Stimulated activated CD8-positive, alpha-beta memory T cell treated with anti-CD3 and anti-CD28 coated beads, Interleukin-12 subunit alpha, Interleukin-12 subunit beta, amount 100 ng/mL, for 4 hours (primary cell): ENCODE measurements around the gene MMP23B.
"Not testable (repeated sequence)": the region's sequence is repeated elsewhere in the genome, so short reads cannot be mapped to it uniquely, and the experiment has no call there.

Experiments
- DNase-seq: peaks from one replicate; pipeline ENCODE4 v3.0.0-alpha.2; 2020; ENCODE audit warnings: low read depth

MMP23B gene

DNA sequence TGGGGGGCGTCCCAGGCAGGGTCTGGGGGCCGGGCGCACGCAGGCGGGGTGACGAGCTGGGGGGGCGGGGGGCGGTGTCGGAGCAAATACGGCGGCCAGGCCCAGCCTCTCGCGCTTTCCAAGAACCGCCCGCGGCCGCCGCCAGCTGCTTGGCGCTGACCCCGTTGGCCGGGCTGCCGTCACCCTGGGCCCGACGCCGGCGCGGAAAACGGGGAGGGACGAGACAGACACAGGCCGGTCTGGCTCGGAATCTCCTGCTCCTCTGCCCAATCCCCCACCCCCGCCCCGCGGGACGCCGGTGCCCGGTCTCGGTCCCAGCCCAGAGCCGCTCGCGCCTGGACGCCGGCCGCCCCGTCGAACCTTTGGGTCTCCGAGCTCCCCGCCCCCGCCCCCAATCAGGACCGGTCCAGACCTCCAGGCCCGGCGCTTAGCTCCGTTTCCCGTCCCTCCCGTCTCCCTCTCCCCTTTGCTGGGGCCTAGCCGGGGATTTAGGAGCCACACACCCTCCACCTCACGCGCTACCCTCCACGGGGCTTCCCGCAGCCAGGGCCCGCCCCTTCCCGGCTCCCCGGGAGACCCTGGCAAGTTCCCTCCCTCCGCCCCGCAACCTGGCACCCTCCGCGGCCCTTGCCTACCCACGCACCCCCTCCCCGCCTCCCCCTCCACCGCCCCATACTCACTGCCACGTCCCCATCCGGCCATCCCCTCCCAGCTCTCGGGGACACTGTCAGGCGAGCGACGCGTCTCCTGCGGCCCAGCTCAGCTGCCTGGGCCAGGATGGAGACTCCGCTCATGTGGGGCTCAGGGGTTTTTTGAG lies 800 bp upstream of the MMP23B start:
- no peak for DNase-seq

DNA sequence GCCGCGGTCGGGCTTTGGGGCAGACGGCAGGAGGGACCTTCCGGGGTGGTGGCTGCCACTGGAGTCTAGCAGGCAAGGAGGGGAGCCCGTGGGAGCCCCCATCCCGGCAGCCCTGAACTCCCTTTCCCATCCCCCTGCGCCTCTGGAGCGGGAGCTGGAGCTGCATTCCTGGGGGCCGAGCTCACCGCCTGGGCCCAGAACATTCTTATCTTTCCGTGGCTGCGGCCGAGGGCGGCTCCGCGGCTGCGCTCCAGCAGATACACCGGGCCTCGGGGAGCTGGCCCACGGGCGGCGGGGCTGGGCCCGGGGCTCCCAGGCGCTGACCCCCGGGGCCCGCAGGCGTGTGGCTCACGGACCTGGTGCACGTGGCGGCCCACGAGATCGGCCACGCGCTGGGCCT lies 1.4 kb downstream of the MMP23B start:
- not testable (repeated sequence) for DNase-seq

DNA sequence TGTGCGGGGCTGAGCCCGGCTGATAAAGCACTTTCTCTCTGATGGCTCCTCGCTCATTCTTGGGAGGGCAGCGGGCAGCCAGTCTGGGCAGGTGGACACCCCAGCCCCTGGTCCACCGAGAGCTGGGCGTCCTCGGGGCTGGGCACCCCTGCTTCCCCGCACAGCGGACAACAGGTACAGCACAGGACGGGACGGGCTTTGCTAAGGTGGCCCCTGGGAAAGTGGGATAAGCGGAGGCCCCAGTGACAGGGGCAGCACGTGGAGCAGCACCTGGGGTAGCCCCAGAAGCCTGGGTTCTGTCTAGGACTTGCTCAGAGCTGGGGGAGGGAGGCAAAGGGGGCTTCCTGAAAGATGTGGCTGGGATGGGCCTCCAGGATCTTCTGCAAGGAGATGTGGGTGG lies 2.6 kb downstream of the MMP23B start:
- DNase-seq = not testable (repeated sequence)

DNA sequence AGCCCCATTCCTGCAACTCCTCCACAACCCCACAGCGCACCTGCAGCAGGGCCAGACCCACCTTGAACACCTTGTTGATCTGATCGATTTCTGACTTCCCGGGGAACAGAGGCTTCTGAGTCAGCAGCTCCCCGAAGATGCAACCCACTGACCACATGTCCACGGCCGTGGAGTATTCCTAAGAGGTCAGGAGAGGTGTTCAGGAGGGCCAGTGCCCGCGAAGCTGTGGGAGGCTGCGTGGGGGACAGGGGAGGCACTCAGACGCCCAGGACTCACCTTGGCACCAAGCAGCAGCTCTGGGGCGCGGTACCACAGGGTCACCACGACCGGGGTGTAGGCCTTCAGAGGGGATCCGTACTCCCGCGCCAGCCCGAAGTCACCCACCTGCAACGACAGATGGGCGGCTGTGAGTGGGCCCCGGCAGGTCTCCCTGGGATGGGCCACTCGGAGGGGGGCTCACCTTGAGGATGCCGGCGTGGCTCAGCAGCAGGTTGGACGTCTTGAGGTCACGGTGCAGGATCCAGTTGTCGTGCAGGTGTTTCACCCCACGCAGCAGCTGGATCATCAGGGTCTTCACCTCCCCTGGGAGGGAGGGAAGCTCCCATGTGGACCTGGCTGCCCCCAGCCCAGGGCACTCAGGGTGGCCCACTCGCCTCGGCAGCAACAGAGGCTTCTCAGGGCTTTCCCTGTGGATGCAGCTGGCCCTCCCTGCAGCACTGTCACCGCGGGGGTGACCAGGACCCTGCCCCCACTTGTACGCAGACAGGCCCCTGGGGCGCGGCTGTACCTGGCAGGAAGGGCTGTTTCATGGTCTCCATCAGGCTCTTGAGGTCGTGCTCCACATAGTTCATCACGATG lies 4.9 kb downstream of the MMP23B start:
- DNase-seq = not testable (repeated sequence)

DNA sequence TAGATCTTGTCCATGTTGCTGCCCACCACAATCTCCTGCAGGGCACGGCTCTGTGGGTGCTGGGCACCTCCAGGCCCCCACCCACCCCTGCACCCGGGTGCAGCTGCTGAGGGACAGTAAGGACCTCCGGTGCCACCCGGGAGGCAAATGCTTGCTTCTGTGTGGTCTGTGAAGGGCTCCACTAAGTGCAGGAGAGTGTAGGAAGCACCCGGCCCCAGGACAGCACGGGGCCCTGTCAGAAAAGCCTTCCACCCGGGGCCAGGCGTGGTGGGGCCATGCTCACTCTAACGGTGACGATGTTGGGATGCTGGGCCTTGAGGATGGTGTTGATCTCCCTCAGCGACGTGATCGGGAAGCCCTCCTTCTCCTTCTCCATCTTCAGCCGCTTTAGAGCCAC lies 5.5 kb downstream of the MMP23B start:
- DNase-seq = not testable (repeated sequence)

DNA sequence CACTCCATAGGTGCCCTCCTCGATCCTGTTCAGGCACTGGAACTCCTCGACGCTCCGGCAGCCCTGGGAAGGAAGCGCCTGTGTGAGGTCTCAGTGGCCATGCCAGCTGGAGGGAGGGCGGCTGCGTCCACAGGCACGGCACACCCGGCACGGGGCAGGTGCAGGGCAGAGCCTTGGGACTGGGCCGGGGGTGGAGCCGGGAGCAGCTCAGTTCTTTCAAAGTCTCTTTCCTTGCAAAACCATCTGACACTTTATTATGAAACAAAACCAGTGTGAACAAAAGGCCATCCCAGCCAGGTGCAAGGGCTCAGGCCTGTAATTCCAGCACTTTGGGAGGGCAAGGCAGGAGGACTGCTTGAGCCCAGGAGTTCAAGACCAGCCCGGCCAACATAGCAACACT lies 6.6 kb downstream of the MMP23B start:
- not testable (repeated sequence) for DNase-seq

DNA sequence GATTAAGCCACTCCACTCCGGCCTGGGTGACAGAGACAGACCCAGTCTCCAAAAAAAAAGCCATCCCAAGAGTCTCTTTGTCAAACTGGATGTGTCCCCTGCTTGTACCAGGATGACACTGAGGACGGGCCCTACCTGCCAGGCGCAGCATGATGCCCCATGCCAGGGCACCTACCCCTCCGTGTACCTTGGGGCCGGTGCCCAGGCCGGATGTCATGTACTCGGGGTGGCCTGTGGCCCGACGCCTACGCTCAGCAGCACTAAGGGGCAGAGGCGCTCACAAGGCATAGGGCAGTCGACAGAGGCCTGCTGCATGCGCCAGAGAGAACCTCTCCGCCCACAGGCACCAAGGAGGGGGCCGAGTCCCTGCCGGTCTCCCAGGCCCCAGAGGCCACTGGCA lies 7.4 kb downstream of the MMP23B start:
- DNase-seq = not testable (repeated sequence)

DNA sequence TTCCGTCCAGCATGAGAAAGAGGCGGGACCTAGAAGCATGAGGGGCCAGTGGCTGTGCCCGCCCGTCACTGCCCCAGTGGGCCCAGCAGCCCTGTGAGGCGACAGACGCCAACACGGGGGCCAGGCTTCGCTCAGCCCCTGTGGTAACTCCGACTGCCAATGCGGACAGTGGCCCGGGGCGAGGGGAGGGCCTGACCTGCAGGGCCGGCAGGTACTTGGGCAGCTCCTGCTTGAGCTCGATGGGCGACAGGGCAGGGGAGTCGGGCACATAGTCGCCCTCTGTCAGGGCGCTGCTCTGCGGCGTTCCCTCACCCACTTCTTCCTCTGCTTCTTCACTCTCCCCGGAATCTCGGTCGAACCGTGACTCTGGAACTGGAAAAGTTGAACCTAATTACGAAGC lies 8.1 kb downstream of the MMP23B start:
- DNase-seq = not testable (repeated sequence)

DNA sequence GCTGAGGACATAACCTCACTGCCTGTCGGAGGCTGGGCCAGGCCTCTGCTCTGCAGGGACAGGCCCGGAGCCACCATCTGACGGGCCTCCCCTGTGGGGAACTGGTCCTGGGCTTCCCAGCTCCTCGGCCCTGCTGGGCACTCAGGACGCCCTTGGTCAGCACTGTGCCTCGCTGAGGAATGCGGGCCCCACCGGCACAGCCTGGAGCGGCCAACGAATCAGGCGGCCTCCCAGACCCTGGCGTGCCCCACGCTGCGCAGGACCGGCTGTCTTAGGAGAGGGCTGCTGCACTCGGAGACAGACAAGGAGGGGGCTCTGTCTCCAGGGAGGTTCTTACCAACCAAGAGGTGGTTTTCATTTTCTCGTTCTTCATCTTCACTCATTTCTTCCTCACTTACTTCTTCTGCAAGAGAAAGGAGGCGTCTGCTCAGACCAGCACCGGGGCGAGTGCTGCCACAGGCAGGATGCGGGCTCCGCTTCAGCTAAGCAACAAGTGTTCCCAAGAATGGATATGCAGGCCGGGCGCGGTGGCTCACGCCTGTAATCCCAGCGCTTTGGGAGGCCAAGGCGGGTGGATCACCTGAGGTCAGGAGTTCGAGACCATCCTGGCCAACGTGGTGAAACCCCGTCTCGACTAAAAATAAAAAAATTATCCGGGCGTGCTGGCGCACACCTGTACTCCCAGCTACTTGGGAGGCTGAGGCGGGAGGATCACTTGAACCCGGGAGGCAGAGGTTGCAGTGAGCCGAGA lies 8.9 kb downstream of the MMP23B start:
- not testable (repeated sequence) for DNase-seq

DNA sequence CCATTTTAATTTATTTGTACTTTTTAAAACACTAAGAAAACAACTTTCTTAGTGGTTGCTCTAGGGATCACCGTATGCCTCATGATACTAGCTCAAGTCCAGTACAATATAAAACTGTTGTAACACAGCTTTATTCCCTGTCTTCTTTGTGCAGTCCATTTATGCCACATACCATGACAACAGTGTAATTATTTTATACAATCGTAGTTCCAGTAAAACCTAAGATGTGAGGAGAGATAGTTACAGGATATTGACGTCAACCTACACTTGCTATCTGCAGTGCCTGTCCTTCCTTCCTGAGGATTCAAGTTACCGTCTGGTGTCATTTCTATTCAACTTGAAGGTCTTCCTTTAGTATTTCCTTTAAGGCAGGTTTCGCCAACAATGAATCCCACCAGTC lies 14.4 kb downstream of the MMP23B start:
- not testable (repeated sequence) for DNase-seq

DNA sequence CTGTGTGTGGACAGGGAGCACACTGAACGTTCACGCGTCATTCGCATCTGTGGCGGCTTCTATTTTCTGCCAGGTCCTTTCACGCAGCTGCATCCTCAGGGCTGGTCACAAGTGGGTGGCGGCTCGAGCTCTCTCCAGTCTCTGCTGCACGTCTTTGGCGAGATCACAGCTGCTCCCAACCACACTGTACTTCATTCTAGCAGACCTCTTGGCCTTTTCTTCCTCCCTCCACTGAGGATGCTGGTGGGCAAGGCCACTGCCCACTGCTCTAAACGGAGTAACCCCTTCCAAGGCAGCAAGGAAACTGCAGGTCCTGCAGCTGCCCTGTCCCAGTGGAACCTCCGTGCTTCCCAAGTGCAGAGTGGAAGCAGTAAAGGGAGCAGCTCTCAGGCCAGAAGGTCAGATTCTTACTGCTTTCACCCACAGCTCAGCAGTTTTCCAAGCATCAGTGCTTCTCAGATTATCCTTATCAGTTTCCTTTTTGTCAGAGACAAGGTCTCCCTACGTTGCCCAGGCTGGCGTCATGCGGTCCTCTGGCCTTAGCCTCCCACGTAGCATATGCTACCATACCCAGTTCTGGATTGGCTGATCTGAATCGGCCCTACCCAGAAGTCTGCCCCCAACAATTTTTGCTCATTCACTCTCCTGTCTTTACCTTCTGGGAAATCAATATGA lies 15.7 kb downstream of the MMP23B start:
- not testable (repeated sequence) for DNase-seq

DNA sequence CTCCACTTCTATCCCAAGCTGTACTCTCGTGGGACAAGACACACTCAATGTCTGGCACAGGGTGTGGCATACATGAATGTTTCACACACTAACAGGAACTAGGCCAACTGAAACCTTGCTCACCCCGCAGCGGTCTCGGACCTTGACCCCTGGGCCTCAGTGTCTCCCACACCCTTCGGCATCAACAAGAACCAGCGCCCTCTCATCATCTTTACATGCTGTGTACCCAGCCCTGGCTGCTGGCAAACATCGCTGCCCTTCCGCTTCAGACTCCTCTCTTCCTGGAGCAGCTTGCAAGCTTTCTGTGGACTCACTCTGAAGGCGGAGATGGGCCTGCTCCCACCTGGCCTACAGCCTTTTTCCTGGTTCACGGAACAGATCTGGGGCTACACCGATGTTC lies 16.3 kb downstream of the MMP23B start:
- DNase-seq = not testable (repeated sequence)

DNA sequence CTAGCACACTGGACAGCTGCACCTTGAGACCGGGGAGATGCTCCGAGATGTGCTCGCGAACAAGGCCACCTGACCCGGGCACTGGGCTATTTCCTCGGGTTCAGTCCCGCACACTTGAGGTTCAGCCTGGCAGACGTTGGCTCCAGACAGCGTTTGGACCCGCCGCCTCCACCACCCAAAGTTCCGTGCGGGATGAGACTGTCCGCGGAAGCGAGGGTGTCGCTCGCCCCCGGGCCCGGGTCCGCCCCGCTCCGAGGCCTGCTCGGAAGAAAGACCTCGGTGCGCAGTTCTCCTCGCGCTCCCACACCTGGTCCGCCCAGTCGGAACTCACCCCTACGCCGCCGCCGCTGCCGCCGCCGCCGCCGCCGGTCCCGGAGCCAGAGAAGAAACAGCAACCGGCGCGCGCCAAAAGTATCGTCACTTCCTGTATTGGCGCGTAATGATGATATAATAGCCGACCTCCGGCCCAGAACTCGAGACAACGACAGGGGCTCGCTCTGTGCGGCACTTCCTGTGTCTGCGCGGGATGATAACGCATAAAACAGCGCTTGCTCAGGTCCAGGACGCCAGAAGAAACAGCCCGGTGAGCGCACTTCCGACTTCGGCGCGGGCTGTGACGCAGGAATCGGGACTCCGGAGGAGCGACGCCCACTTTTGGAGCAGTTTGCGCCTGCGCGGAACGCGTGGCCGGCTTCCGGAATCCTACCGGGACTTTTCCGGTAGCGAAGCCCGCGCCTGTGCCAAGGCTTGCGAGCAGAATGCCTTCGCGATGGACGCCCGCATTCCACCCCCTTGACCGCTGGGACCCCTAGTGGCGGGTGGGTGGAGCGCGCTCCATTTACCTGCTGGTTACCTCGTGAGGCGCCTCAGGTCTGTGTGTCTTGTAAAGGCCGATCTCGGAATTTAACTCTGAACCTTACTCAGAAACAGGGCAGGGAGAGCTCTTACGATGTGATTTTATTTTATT lies 26.9 kb downstream of the MMP23B start, which contains the start of gene CDK11B:
Gene CDK11B (minus strand): TSS at position 422 of the 967 bp plus-strand sequence. CDS start 1,519 bp downstream, outside the sequence.
- DNase-seq = peak; percentile 92

DNA sequence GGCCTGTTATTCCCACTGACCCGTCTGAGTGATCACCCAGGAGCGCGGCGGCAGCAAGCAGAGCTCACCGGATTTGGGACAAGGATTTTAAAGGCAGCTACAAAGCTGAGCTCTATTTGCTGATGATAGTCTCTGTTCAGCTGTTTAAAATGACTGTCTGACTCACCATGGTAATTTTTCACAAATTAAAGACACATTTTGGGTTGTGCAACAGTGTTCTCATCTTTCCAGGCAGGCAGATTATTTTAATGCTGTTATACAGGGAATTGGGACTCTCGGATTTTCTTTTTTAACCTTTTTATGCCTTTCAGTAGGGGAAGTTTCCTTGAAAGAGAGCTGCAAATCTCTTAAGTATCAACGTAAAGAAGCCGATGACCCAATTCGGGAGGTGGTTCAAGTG lies 30.4 kb downstream of the MMP23B start:
- not testable (repeated sequence) for DNase-seq

DNA sequence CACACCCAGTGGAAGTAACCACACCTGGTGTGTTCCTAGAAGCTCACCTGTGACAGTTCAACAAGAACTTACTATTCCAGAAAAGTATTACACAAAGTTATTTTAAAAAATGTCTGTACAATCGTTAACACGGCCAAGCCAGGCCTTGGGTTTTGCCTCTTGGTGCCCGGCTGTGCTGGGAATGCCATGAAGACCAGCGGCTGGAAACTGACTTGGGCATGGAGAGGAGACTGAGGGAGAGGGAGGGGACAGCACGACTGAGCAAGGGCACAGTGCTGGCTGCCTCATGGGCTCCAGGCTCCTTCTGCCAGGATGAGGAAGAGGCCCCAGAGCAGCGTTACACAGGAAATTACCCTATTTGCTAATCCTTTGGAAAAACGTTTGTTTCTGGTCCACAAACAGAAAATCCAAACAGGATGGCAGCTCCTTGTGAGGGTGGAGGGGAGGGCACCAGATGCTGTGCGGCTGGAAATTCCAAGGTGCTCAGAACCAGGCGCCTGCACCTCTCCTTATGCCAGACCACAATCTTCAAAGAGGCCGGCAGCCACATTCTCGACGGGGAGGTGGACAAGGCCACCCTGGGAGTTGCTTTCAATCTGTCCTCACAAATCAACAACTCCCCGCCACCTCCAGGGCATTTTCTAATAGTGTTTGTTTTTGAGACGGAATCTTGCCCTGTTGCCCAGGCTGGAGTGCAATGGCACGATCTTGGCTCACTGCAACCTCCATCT lies 31.0 kb downstream of the MMP23B start:
- DNase-seq = not testable (repeated sequence)

DNA sequence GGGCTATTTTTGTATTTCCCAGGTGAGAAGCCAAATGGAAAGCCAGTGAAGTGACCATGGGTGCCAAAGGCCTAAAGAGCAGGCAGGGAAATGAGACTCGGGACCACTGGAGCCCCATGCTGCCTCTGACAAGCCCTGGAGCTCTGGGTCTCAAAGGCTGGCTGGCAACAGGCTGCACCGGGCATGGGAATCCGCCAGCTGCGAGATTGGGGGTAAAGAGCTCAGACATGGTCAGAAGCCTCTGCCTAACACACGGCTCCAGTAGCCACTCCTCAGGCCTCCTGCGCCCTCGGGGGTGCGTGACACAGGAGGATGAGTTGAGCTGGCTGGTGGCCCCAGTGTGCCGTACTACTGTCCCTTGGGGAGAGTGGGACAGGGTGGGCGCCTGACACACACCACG lies 32.3 kb downstream of the MMP23B start:
- not testable (repeated sequence) for DNase-seq

DNA sequence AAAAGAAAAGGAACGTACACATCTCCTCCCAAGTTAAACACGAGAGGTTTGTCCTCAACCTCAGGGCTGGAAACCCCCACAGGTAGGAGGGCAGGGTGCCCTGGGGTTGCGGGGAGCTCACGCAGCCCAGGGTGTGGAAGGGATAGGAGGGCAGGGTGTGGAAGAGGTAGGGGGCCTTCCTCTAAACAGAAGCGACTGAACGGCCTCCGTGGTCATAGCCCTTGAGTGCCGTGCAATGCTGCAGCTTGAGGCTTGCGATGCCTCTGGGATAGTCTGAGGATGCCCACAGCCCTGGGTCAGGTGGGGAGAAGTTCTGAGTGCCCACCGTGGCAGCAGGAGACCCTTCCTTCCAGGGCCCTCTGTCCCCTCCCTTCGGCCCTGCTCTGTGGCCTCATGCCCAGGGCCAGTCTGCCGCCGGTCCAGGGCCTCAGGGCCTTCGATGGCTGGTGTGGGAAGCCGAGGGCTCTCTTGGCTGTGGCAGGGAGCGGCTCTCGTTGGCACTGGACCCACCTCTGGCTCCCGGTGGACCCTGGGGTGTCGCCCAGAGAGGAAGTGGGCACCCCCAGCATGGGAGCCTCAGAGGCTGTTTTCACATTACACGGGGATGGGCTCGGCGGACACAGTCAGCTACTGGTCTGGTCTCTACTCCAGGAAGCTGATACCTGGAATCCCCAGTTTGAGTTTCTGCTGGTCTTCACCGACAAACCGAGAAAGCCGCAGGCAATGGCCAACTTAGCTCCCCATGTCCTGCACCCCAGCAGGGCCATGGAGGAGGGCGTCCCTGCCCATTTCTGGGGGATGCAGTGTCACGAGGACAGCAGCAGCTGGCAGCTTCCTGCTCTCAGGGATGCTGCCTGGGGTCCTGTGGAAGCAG lies 33.2 kb downstream of the MMP23B start:
- DNase-seq = no peak

DNA sequence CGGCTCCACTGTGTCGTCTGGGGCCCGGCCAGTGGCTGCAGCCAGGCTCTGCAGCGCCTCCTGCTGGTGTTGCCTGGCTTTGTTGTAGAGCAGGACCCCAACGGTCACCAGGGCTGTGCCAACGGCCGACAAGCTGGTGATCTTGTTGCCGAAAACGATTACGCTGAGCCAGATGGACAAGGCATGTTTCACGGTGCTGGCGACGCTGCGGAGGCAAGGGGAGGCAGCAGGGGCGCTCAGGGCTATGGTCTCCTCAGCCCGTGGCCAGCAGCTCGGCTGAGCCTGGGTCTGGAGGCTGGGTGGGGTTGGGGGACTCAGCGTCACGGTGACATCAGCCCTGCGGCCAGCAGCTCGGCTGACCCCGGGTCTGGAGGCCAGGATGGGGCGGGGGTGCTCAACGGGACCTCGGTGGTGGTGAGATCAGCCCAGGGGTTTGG lies 33.9 kb downstream of the MMP23B start:
- no peak for DNase-seq

DNA sequence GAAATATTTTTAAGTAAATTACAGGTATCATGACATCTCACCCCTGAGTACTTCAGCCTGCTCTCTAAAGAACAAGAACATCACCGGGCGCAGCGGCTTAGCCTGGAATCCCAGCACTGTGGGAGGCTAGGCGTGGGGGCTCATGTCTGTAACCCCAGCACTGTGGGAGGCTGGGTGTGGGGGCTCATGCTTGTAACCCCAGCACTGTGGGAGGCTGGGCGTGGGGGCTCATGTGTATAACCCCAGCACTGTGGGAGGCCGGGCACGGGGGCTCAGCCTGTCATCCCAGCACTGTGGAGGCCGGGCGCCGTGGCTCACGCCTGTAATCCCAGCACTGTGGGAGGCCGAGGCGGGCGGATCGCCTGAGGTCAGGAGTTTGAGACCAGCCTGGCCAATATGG lies 34.6 kb downstream of the MMP23B start:
- DNase-seq = no peak
